ENCODE measurements around the gene ALDH18A1.

GRCh38 chr10:95637140-95637539 is 19.4 kb downstream of the ALDH18A1 start:
- TF ChIP-seq HNF4G (IDR thresholded peaks at IDR 0.05), result no peak
- TF ChIP-seq CTCF (IDR thresholded peaks at IDR 0.05; ENCODE audit: low read depth, low read length, missing input control), result no peak
- no peak for TF ChIP-seq MAX (IDR thresholded peaks at IDR 0.05)
- no peak for TF ChIP-seq ATF3 (IDR thresholded peaks at IDR 0.05)
- TF ChIP-seq JUND (IDR thresholded peaks at IDR 0.05), result no peak

Measured in liver (tissue), 3 donors.